Cardiac muscle cell (in vitro differentiated cells and primary cell): ENCODE results near the gene TMPRSS4. TPM values are rescaled to one million over a fixed set of nuclear protein-coding genes. Genes with fewer than 3 reads are reported as not detected.

ENCODE experiments used
- DNase-seq, 2 donors: peaks; one replicate each; pipeline versions ENCODE4 v3.0.0 to v3.0.0-alpha.2; 2010 to 2017; ENCODE audit warnings: low read depth in 1 of 2, low spot score in 1 of 2
- H3K27ac ChIP-seq: fragments of 200-600 bp; sonication (generic); 2 replicates; pipeline ENCODE4 v1.5.1; 2016
- H3K27me3 ChIP-seq: fragments of 200-600 bp; sonication (generic); 2 replicates; pipeline ENCODE4 v1.6.0; 2016; ENCODE audit warnings: control low read depth
- H3K36me3 ChIP-seq: fragments of 200-600 bp; sonication (generic); 2 replicates; pipeline ENCODE4 v1.5.1; 2016; ENCODE audit warnings: control low read depth
- H3K4me1 ChIP-seq: fragments of 200-600 bp; sonication (generic); 2 replicates; pipeline ENCODE4 v1.8.1; 2017; ENCODE audit warnings: low read depth, mild to moderate bottlenecking, mixed run types
- H3K4me3 ChIP-seq: fragments of 200-600 bp; sonication (generic); 2 replicates; pipeline ENCODE4 v1.5.1; 2016; ENCODE audit warnings: mild to moderate bottlenecking
- H3K9me3 ChIP-seq: fragments of 200-600 bp; sonication (generic); 2 replicates; pipeline ENCODE4 v1.5.1; 2017; ENCODE audit warnings: low read depth, mild to moderate bottlenecking, control low read depth
- CTCF ChIP-seq: IDR thresholded peaks from 2 replicates; pipeline ENCODE4 v1.5.1; 2012; ENCODE audit warnings: low read depth, mild to moderate bottlenecking, low read length
- polyA plus RNA-seq: library from polyadenylated mRNA; unstranded; fragments of >200 nt; fragmentation: Nextera tagmentation; extraction: Ambion mirVana; gene quantifications from 2 replicates; pipeline ENCODE4 v1.2.1, GENCODE V29; 2016
- total RNA-seq: library from RNA; depleted of rRNA; stranded (reverse); fragments of >200 nt; gene quantifications from 2 replicates; pipeline ENCODE4 v1.2.3, GENCODE V29; 2016

Gene TMPRSS4
- total and polyA plus RNA-seq, 2 experiments from 2014 or later = not detected

GRCh38 chr11:118091690-118092089 is 14.8 kb downstream of the TMPRSS4 start:
- no peak overlapping the region for H3K27ac ChIP-seq
- H3K4me1 ChIP-seq = no peaks in the 10 kb centered on the region
- no peak for TF ChIP-seq CTCF
- no peaks in the 10 kb centered on the region for H3K36me3 ChIP-seq
- H3K27me3 ChIP-seq = no peaks in the 10 kb centered on the region
- no peak for DNase-seq
- H3K4me3 ChIP-seq = no peak overlapping the region
- H3K9me3 ChIP-seq = no peaks in the 10 kb centered on the region

GRCh38 chr11:118092907-118093571 is 16.2 kb downstream of the TMPRSS4 start:
- TF ChIP-seq CTCF = no peak
- Histone ChIP-seq H3K27ac (no peak overlapping the region), H3K27me3 (no peaks in the 10 kb centered on the region), H3K9me3 (no peaks in the 10 kb centered on the region), H3K36me3 (no peaks in the 10 kb centered on the region), H3K4me1 (no peaks in the 10 kb centered on the region), H3K4me3 (no peak overlapping the region)
- no peak for DNase-seq

GRCh38 chr11:118095493-118095892 is 18.6 kb downstream of the TMPRSS4 start:
- H3K9me3 ChIP-seq = no peaks in the 10 kb centered on the region
- no peaks in the 10 kb centered on the region for H3K36me3 ChIP-seq
- H3K4me3 ChIP-seq = no peak overlapping the region
- no peaks in the 10 kb centered on the region for H3K27me3 ChIP-seq
- no peak for TF ChIP-seq CTCF
- DNase-seq = no peak
- H3K27ac ChIP-seq = no peak overlapping the region
- no peaks in the 10 kb centered on the region for H3K4me1 ChIP-seq

GRCh38 chr11:118095967-118096367 is 19.1 kb downstream of the TMPRSS4 start:
- no peak for DNase-seq
- H3K4me3 ChIP-seq = no peak overlapping the region
- H3K36me3 ChIP-seq = no peaks in the 10 kb centered on the region
- H3K27ac ChIP-seq = no peak overlapping the region
- no peaks in the 10 kb centered on the region for H3K9me3 ChIP-seq
- no peak for TF ChIP-seq CTCF
- peaks cover 2% of the 10 kb centered on the region for H3K4me1 ChIP-seq
- no peaks in the 10 kb centered on the region for H3K27me3 ChIP-seq

- TF ChIP-seq CTCF = no peak
- H3K4me3 ChIP-seq = no peak overlapping the region
- H3K9me3 ChIP-seq = no peaks in the 10 kb centered on the region
- no peaks in the 10 kb centered on the region for H3K36me3 ChIP-seq
- peaks cover 5% of the 10 kb centered on the region for H3K4me1 ChIP-seq
- peak in 1 of 2 donors; percentile 33 for DNase-seq
- H3K27ac ChIP-seq = no peak overlapping the region
- no peaks in the 10 kb centered on the region for H3K27me3 ChIP-seq
Observed at GRCh38 chr11:118098996-118099837, 22.3 kb downstream of the TMPRSS4 start.
